AG09319 (cell line): ENCODE data around the gene PHF13.

Source experiments
- DNase-seq: peaks from one replicate; pipeline ENCODE4 v3.0.0-alpha.2; 2010; ENCODE audit warnings: low read depth; ENCODE audit errors: extremely low read depth
- TF ChIP-seq, protein P1 (sequence below): IDR thresholded peaks from 2 replicates; pipeline ENCODE4 v1.5.1; 2011; ENCODE audit warnings: low read depth, mild to moderate bottlenecking, inconsistent platforms, low read length, moderate library complexity

The PHF13 gene

DNA sequence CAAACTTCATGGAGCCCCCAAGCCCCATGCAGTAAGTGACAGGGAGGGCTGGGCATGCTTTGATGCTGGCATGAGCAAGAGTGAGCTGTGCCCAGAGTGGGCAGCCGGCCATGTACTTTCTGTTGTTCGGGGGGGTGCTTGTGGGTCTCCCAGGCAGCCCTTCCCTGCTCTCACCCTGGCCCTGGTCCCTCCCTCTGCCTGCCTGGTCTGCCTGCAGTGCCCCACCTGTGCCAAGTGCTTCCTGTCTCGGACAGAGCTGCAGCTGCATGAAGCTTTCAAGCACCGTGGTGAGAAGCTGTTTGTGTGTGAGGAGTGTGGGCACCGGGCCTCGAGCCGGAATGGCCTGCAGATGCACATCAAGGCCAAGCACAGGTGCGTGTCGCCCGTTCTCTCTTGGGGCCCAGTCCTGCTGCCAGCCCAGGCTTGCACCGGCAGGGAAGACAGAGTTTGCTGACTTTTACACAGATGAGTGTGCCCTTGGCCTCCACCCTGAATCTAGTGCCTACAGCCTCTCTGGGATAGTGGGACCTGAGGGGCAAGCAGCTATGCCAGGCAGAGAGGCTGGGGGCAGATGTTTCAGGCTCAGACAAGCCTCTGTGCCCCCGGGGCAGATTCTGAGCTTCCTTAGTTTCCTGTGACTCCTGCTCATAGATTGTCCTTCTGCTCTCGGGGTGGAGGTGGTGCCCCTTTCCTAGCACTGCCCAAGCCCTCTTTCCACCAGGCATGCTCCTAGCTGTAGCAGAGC is 26.1 kb upstream of the PHF13 start:
- no peak for DNase-seq
- TF ChIP-seq, protein P1, sequence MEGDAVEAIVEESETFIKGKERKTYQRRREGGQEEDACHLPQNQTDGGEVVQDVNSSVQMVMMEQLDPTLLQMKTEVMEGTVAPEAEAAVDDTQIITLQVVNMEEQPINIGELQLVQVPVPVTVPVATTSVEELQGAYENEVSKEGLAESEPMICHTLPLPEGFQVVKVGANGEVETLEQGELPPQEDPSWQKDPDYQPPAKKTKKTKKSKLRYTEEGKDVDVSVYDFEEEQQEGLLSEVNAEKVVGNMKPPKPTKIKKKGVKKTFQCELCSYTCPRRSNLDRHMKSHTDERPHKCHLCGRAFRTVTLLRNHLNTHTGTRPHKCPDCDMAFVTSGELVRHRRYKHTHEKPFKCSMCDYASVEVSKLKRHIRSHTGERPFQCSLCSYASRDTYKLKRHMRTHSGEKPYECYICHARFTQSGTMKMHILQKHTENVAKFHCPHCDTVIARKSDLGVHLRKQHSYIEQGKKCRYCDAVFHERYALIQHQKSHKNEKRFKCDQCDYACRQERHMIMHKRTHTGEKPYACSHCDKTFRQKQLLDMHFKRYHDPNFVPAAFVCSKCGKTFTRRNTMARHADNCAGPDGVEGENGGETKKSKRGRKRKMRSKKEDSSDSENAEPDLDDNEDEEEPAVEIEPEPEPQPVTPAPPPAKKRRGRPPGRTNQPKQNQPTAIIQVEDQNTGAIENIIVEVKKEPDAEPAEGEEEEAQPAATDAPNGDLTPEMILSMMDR = no peak

DNA sequence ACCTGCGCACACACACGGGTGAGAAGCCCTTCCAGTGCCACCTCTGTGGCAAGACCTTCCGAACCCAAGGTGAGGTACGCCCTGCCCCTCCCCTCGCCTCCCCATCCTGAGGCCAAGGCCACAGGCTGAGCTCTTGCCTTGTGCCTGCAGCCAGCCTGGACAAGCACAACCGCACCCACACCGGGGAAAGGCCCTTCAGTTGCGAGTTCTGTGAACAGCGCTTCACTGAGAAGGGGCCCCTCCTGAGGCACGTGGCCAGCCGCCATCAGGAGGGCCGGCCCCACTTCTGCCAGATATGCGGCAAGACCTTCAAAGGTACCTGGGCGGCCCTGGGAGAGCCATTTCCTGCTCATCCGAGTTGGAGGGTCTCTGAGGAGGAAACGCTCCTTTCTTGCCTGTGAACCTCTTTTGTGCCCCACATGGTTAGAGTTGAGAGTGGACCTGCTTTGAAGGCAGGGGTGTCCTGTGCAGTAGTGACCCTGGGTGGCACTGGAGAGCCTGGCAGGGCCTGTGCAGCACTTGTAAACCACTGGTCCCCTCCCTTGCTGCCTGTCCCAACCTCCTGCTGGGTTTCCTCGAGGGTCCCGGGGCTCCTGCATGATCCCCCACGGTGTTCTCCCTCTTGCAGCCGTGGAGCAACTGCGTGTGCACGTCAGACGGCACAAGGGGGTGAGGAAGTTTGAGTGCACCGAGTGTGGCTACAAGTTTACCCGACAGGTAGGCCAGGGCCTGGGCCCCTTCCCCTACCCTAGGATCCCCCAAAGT is 25.2 kb upstream of the PHF13 start:
- no peak for DNase-seq
- TF ChIP-seq, protein P1 = no peak

DNA sequence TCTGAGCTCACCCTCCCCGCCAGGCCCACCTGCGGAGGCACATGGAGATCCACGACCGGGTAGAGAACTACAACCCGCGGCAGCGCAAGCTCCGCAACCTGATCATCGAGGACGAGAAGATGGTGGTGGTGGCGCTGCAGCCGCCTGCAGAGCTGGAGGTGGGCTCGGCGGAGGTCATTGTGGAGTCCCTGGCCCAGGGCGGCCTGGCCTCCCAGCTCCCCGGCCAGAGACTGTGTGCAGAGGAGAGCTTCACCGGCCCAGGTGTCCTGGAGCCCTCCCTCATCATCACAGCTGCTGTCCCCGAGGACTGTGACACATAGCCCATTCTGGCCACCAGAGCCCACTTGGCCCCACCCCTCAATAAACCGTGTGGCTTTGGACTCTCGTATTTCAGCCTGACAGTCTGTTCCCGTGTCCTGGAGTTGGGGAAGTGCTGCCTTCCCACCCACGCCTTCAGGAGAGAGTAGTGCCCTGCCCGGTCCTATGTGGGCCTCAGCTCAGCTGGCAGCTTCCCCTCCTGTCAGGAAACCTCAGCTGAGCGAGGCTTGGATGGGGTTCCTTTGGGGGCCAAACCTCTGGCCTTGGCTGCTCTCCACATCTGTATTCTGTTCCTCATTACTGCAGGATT is 24.5 kb upstream of the PHF13 start:
- TF ChIP-seq, protein P1 = no peak
- DNase-seq = no peak

DNA sequence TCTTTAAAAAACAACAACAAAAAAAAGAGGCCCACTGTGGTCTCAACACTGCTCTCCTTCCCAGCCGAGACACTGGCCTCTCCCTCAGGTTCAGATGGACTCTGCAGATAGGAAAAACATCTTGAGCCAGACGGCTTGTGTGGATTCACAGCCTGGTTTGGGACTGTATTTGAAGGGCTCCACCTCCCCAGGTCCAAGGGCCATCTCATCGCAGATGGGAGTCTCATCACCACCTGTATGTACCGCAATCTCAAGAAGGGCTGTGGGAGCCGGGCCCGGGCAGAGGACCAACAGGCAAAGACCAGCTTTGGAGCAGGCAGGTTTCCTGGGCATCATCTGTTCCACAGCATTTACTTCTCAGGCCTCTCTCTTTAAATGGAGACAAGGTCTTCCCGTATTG is 23.5 kb upstream of the PHF13 start:
- DNase-seq = no peak
- TF ChIP-seq, protein P1 = no peak

DNA sequence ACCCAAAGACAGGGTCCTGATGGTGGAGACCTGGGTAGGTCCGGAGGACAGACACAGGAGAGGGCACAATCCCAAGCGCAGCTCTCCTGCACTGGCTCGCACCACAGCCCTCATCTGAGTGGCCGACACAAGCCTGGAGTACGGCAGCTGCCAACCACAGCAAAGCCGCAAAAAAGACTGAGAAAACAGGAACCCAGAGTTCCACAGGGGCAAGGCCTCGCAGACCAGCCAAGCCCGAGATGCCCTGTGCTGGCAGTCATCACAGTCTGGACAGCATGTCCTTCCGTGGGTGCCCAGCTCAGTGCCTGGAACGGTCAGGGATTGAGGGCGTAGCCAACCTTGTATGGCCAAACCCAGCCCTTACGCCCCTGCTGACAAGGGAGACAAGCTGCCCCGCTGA is 22.3 kb upstream of the PHF13 start:
- TF ChIP-seq, protein P1 = no peak
- DNase-seq = no peak

DNA sequence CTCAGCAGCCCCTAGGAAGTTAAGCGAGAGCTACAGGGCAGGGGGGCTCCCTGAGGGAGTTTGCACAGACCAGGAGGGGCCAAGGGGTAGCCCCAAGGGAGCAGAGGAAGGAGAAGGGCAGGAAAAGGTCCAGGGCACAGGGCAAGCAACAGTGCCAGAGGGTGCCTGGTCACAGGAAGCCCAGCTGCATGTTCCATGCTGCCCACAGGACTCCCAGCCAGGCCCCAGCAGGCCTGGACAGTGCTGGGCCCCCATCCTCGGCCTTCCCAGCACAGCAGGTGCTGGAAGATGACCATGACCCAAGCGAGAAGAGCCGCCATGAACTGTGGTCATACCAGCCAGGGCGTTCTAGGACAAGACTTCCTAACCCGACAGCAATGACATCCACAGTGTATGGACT is 21.9 kb upstream of the PHF13 start:
- DNase-seq = no peak
- TF ChIP-seq, protein P1 = no peak

DNA sequence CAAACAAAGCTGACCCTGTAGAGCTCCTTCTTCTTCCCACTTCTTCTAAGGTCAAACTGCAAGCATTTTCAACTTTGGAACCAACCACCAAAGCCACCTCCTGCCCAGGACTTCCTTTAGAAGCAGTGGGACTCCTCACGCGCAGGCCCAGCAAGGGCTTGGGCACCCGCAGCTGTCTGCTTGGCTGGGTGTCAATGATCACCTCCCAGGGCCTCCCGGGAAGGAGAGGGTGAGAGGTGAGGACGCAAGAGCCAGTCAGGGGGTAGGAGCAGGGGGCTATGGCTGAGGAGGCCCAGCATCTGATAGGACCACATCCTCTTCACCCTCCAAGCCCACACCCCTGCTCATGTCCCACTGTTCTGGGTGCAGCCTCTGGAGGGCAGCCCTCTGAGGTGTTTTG is 21.1 kb upstream of the PHF13 start:
- no peak for DNase-seq

More for the DNA sequence above, 21.1 kb upstream of the PHF13 start:
- TF ChIP-seq, protein P1 = no peak
